ENCODE data around the gene SMARCC1. TPM values are rescaled to one million over a fixed set of nuclear protein-coding genes. Genes with fewer than 3 reads are reported as not detected.
"Not testable (repeated sequence)": the region's sequence is repeated elsewhere in the genome, so short reads cannot be mapped to it uniquely, and the experiment has no call there.

The SMARCC1 gene
- total RNA-seq, 1 donor, result 50.9 TPM

DNA sequence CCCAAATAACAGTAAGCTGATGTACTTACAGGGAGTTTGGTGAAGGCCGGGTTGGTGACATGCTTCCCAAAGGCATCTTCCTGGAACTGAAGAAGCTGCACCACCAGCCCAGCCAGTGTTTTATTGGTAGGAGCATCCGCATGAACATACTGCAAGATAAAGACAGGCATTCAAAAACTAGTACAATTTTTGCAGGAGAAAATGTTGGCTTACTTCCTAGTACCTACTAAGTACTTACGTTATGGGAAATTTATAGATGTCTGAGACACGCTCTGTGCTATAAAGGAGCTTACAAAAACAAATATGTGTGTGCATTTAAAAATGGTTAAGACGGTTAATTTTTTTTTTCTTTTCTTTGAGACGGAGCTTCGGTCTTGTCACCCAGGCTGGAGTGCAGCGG, 8.9 kb downstream of the SMARCC1 start:
- no peak for DNase-seq (ENCODE audit: low read depth in 2 of 3, low spot score in 2 of 3)

DNA sequence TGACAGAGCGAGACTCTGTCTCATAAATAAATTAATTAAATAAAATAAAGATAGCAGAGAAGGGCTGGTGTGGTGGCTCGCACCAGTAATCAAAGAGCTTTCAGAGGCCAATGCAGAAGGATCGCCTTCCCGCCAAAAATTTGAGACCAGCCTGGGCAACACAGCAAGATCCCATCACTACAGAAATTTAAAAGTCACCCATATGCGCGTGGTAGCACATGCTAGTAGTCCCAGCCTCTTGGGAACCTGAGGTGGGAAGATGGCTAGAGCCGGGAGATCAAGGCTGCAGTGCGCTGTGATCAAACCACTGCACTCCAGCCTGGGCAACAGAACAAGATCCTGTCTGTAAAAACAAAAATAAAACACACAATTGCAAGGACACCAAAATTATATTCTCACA, 9.6 kb downstream of the SMARCC1 start:
- no peak for DNase-seq (ENCODE audit: low read depth in 2 of 3, low spot score in 2 of 3)

DNA sequence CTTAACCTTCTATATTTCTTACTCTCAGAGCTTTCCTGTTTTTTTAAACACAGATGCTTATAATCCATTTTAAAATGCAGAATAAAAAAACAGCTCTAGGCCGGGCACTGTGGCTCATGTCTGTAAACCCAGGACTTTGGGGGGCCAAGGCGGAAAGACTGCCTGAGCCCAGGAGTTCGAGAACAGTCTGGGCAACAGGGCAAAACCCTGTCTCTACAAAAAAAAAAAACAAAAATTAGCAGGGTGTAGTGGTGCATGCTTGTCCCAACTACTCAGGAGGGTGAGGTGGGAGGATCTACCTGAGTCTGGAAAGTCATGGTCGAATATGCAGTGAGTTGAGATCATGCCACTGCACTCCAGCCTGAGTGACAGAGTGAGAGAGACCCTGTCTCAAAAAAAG, 15.5 kb downstream of the SMARCC1 start:
- DNase-seq (ENCODE audit: low read depth in 2 of 3, low spot score in 2 of 3), result no peak

DNA sequence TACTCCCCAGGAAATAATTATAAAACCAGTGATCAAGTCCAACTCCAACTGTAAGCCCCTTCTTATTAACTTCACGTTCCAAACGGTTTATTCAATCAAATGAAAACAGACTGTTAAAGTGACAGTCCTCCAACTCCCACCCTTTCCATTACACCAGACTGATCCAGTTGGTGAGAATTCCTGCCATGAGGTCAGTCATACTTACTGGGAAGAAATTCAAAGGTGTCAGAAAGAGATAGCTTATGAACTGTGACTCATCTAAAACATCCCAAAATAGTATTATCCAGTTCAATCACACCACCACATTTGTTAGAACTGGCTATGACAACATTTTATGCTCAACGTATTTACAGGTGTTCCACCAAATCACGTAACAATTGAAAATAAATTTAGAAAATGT, 19.5 kb downstream of the SMARCC1 start:
- DNase-seq (ENCODE audit: low read depth in 2 of 3, low spot score in 2 of 3), result no peak

DNA sequence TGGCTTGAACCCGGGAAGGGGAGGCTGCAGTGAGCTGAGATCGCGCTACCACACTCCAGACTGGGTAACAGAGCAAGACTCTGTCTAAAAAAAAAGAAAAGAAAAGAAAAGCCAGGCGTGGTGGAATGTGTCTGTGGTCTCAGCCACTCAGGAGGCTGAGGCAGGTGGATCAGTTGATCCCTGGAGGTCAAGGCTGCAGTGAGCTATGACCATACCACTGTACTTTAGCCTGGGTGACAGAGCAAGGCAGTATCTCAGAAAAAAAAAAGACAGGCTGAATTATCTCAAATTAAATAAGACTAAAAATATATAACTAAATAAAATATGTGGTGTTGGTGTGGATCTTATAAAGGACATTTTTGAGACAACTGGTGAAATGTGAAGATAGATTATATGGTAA, 20.6 kb downstream of the SMARCC1 start:
- no peak for DNase-seq (ENCODE audit: low read depth in 2 of 3, low spot score in 2 of 3)

DNA sequence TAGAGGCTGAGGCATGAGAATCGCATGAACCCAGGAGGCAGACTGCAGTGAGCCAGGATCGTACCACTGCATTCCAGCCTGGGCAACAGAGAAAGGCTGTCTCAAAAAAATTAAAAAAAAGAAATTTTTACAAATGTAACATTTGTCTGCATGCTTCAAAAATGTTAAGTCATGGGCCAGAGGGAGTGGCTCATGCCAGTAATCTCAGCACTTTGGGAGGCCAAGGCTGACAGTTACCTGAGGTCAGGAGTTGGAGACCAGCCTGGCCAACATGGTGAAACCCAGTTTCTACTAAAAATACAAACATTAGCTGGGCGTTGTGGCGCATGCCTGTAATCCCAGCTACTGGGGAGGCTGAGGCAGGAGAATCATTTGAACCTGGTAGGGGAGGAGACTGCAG, 21.5 kb downstream of the SMARCC1 start:
- not testable (repeated sequence) for DNase-seq (ENCODE audit: low read depth in 2 of 3, low spot score in 2 of 3)

DNA sequence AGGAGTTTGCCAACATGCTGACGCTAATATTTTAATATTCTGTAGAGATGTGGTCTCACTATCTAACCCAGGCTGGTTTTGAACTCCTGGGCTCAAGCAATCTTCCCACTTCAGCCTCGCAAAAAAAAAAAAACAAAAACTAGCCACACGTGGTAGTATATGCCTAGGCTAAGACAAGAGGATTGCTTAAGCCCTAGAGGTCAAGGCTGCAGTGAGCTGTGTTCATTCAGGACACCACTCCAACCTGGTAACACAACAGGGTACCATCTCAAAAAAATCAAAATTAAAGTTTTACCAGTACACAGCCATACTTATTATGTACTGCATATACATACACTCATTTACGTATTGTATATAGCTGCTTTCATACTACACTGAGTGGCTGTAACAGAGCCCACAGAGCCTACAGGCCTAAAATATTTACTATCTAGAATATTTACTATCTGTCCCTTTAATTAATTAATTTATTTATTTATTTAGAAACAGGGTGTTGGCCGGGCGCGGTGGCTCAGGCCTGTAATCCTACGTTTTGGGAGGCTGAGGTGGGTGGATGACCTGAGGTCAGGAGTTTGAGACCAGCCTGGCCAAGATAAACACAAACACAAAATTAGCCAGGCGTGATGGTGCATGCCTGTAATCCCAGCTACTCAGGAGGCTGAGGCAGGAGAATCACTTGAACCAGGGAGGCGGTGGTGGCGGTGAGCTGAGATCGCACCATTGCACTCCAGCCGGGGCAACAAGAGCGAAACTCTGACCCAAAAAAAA, 23.2 kb downstream of the SMARCC1 start:
- DNase-seq (ENCODE audit: low read depth in 2 of 3, low spot score in 2 of 3), result no peak

DNA sequence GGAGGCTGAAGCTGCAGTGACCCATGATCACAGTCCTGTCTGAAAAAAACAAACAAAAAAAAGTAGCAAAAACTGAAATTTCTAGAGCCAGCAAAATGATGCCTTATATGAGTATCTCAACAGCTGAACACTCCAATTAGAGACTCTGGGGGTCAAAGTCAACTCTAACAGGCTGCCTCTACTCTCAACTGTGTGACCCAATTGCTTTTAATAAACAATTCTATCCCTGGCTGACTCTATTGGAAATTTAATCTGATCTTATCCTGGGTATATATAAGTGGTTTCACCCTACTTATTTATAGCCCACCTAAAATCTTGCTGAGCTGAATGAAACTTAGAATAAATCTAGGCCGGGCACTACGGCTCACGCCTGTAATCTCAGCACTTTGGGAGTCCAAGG, 29.0 kb downstream of the SMARCC1 start:
- DNase-seq (ENCODE audit: low read depth in 2 of 3, low spot score in 2 of 3), result no peak

DNA sequence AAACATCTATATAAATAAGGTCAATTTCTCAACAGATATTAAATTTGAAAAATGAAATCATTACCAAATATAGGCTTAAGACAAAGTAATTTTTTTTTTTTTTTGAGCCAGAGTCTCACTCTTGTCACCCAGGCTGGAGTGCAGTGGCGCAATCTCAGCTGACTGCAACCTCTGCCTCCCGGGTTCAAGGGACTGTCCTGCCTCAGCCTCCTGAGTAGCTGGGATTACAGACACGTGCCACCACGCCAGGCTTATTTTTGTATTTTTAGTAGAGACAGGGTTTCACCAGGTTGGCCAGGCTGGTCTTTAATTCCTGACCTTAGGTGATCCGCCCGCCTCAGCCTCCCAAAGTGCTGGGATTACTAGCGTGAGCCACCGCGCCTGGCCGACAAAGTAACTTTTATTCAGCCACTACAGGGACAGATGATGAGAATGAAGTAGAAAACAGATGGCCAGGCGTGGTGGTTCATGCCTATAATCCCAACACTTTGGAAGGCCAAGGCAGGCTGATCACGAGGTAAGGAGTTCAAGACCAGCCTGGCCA, 30.8 kb downstream of the SMARCC1 start:
- not testable (repeated sequence) for DNase-seq (ENCODE audit: low read depth in 2 of 3, low spot score in 2 of 3)

DNA sequence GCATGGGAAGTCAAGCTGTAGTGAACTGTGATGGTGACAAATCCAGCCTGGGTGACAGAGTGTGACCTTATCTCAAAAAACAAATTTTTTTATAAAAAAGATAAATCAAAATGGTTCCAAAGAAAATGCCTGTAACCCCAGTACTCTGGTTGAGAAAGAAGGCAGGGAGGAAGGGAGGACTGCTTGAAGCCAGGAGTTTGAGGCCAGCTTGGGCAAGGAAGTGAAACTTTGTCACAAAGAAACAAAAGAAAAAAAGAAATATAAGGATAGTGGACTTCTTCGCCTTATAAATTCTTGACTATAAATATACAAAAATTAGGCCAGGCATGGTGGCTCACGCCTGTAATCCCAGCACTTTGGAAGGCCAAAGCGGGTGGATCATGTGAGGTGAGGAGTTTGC, 34.1 kb downstream of the SMARCC1 start:
- DNase-seq (ENCODE audit: low read depth in 2 of 3, low spot score in 2 of 3), result no peak

DNA sequence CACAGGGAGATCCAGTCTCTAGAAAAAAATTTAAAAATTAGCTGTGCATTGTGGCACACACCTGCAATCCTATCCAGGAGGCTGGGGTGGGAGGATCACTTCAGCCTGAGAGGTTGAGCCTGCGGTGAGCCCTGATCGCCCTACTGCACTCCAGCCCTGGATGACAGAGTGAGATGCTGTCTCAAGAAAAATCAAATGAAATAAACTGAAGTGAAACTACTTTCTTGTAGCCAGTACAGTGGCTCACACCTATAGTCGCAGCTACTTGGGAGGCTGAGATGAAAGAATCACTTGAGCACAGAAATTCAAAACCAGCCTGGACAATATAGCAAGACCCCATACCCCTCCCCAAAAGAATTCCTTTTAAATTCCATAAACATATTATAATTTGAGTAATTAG, 35.4 kb downstream of the SMARCC1 start:
- DNase-seq (ENCODE audit: low read depth in 2 of 3, low spot score in 2 of 3), result no peak

DNA sequence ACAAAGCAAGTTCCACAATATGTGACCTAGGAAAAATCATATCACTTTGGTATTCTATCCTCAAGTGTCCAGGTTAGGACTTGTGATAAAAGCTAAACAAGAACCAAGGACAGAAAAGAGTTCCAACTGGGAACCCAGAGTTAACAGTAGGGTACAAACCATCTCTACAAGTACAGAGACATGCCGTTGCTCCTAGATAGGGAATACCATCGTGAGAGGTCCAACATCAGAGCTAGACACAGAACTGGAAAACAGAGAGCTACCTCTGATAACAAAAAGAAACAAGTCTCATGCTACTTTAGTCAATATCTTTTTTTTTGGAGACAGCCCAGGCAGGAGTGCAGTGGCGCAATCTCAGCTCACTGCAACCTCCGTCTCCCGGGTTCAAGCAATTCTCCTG, 37.8 kb downstream of the SMARCC1 start:
- no peak for DNase-seq (ENCODE audit: low read depth in 2 of 3, low spot score in 2 of 3)

DNA sequence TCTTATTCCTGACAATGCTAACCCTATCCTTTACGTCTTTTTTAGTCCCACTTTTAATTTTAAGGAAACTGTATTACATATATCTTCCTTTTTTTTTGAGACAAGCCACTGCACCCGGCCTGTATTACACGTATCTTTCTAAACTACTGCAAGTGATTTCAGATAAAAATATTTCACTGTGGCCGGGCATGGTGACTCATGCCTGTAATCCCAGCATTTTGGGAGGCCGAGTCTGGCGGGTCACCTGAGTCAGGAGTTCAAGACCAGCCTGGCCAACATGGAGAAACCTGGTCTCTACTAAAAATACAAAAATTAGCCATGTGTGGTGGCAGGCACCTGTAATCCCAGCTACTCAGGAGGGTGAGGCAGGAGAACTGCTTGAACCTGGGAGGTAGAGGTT, 38.3 kb downstream of the SMARCC1 start:
- DNase-seq (ENCODE audit: low read depth in 2 of 3, low spot score in 2 of 3), result not testable (repeated sequence)

DNA sequence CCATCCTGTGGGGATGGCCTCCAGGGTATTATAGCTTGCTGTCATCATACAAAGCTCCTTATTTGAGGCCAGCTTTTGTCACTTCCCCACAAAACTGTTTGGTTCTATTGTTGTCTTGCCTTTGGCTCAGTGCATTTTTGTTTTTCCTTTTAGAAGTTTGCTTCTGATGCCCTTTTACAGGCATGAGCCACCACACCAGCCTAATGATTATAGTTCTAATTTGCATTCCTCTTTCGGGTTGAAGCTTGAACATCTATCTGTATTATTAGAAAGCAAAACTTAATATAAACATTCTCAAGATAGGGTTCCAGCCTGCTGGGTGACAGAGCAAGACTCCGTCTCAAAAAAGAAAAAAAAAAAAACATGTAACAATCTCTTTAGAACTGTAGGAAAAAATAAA, 39.8 kb downstream of the SMARCC1 start:
- no peak for DNase-seq (ENCODE audit: low read depth in 2 of 3, low spot score in 2 of 3)

DNA sequence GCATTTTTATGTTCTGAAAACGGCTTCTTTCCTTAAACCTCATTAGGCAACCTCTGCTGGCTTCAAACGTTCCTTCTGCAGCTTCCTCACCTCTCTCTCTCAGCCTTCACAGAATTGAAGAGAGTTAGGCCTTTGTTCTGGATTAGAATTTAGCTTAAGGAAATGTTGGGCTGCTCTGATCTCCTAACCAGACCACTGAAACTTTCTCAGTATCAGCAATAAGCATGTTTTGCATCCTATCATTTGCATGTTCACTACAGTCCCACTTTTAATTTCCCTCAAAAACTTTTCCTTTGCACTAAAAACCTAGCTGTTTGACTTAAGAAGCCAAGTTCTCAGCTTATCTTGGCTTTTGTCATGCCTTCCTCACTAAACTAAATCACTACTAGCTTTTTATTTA, 49.5 kb downstream of the SMARCC1 start:
- no peak for DNase-seq (ENCODE audit: low read depth in 2 of 3, low spot score in 2 of 3)

DNA sequence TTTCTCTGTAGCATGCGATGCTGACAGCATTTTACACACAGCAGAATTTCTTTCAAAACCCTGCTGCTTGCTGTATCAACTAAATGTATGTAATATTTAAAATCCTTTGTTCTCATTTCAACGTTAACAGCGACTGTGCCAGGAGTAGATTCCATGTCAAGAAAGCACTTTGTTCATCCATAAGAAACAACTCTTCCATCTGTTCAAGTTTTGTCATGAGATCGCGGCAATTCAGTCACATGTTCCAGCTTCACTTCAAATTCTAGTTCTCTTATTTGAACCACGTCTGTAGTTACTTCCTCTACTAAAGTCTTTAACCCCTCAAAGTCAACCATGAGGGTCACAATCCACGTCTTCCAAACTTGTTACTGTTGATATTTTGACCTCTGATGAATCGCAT, 50.6 kb downstream of the SMARCC1 start:
- no peak for DNase-seq (ENCODE audit: low read depth in 2 of 3, low spot score in 2 of 3)

DNA sequence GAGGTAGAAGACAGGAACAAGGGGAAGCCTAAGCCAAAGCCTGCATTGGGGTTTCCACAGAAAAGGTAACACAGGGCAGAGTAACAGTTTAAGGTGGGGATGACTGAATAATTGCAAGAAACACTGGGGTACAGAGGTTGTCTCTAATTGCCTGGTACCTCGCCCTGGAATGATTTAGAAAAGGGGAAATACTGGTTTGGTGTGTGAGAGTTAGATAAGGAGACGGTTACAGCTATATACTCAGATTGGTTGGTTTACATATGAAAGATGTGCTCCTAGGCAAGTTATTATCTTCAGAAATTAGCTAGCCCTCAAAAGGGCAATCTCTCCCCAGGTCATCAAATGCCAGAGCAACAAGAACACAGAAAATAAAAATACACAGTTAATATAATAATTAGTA, 58.8 kb downstream of the SMARCC1 start:
- peak in 2 of 3 donors; percentile 65 to 82 for DNase-seq (ENCODE audit: low read depth in 2 of 3, low spot score in 2 of 3)

DNA sequence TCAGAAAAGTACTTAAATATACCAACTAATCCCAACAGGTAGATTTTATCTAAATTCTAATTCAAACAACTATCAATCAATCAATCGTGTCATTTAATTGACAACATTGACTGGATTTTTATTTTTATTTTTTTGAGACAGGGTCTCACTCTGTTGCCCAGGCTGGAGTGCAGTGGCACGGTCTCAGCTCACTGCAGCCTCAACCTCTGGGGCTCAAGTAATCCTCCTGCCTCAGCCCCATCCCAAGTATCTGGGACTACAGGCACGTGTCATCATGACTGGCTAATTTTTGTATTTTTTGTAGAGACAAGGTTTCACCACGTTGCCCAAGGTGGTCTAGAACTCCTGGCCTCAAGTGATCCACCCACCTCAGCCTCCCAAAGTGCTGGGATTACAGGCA, 64.2 kb downstream of the SMARCC1 start:
- DNase-seq (ENCODE audit: low read depth in 2 of 3, low spot score in 2 of 3), result not testable (repeated sequence)

DNA sequence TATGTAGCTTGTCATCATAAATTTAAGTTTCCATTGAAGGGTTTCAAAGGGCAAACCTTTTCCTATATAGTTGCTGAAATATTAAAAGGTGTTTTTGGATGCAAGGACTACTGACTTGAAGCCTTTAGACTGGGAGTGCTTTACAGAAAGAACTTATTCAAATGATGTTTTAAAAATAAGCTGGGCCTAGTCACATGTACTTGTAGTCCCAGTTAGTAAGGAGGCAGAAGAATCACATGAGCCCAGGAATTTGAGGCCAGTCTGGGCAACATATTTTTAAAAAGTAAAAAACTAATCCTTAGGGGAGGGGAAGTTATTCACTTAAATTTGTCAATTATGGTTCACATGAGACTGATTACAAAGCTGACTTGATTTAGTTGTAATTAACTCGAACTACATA, 65.0 kb downstream of the SMARCC1 start:
- no peak for DNase-seq (ENCODE audit: low read depth in 2 of 3, low spot score in 2 of 3)

DNA sequence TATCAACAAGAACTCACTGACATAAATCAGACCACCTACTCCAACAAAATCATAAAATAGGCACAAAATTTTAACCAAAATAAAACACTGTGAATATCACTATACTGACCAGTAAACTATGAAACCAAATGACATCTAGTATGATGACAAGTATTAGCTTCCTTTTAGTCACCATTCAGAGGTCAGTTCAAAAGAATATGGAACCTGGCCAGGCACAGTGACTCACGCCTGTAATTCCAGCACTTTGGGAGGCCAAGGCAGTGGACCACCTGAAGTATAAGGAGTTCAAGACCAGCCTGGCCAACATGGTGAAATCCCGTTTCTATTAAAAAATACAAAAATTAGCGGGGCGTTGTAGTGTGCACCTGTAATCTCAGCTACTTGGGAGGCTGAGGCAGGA, 65.8 kb downstream of the SMARCC1 start:
- DNase-seq (ENCODE audit: low read depth in 2 of 3, low spot score in 2 of 3), result no peak

DNA sequence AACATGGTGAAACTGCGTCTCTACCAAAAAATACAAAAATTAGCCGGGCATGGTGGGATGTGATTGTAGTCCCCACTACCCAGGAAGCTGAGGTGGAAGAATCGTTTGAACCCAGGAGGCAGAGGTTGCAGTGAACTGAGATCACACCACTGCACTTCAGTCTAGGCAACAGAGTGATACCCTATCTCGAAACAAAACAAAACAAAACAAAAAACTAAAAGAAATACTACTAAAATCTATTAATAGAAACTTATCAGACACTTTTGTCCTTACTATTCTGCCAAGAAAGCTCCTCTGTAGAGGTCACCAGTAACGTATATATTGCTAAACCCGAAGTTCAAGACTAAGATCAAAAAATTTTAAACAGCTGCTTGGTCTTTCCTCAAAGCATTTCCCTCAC, 67.1 kb downstream of the SMARCC1 start:
- DNase-seq (ENCODE audit: low read depth in 2 of 3, low spot score in 2 of 3), result no peak

DNA sequence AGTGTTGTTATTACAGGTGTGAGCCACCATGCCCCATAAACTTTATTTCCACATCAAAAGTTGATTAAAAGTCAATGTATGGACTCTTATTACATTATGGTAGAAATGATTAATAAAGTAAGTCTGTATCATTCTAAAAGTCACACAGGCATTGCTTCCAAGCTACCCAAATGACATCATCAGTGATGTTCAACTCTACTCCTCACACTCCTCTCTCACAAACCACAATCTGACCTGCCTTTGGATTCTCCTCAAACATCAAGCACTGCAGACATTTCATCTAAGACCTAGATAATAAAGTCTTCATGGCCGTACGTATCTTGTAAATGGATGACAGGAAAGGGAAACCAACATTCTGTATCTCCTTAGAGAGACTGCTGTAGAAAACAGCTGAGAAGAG, 68.0 kb downstream of the SMARCC1 start:
- no peak for DNase-seq (ENCODE audit: low read depth in 2 of 3, low spot score in 2 of 3)

DNA sequence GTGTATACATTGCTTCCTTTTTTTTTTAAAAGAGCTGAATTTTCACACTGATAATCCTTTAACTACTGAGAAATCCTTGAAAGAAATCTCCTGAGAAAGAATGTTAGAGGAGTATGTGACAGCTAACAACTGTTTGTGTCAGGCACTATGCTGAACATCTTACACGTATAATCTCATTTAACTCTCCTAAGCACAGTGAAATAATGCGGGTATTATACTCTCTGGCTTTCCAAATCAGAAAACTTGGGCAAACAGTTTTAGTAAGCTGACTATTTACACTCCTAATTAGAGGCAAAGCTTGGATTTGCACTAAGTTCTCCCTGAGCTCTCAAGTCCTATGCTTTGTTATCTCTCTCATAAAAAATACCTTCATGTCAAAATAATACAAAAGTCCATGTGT, 69.3 kb downstream of the SMARCC1 start:
- DNase-seq (ENCODE audit: low read depth in 2 of 3, low spot score in 2 of 3), result no peak

Data from hematopoietic multipotent progenitor cell (in vitro differentiated cells).